ENCODE measurements around the gene TRAPPC2B.

GRCh38 chr19:57376151-57376550, 12.8 kb downstream of the TRAPPC2B start:
- TF ChIP-seq CTCF (IDR thresholded peaks at IDR 0.05; ENCODE audit: low read depth, low read length, missing input control) (no peak), SP1 (IDR thresholded peaks at IDR 0.05) (no peak)

Measured in liver (tissue), 3 donors.